DND-41 (cell line): ENCODE data around the gene CASR.

Experiments used
- ATAC-seq: fragments of 200-7000 bp; cut with Tn5 transposase; 3 replicates; pipeline ENCODE4 v1.9.1; 2021; ENCODE audit warnings: low read depth; ENCODE audit not compliant: insufficient read depth
- DNase-seq: peaks from one replicate; pipeline ENCODE4 v3.0.0-alpha.2; 2020
- H2AFZ ChIP-seq: 2 replicates; pipeline ENCODE4 v1.6.0; 2012; ENCODE audit warnings: low read depth, low read length
- H3K27ac ChIP-seq: 2 replicates; pipeline ENCODE4 v1.5.1; 2012; ENCODE audit warnings: low read length, inconsistent platforms
- H3K27me3 ChIP-seq: fragments of 200-600 bp; sonication (generic); 2 replicates; pipeline ENCODE4 v1.6.0; 2012; ENCODE audit warnings: low read length, mild to moderate bottlenecking, inconsistent platforms; ENCODE audit not compliant: insufficient read depth, poor library complexity
- H3K36me3 ChIP-seq: 2 replicates; pipeline ENCODE4 v1.5.1; 2012; ENCODE audit warnings: low read length, inconsistent platforms; ENCODE audit not compliant: insufficient read depth
- H3K4me1 ChIP-seq: 2 replicates; pipeline ENCODE4 v1.5.1; 2012; ENCODE audit warnings: mild to moderate bottlenecking, low read length; ENCODE audit not compliant: insufficient read depth
- H3K4me2 ChIP-seq: 2 replicates; pipeline ENCODE4 v1.6.0; 2012; ENCODE audit warnings: mild to moderate bottlenecking, moderate library complexity, low read length, inconsistent platforms; ENCODE audit not compliant: insufficient read depth
- H3K4me3 ChIP-seq, 2 experiments: fragments of 200-600 bp in 1 of 2; shearing (Covaris generic) in 1 of 2; 2 replicates each; pipeline ENCODE4 v1.5.1; 2012 to 2016; ENCODE audit warnings: inconsistent platforms in 2 of 2, low read length in 2 of 2, mild to moderate bottlenecking in 2 of 2, low read depth in 1 of 2, moderate library complexity in 1 of 2
- H3K79me2 ChIP-seq: 2 replicates; pipeline ENCODE4 v1.6.0; 2012; ENCODE audit warnings: low read length, inconsistent platforms; ENCODE audit not compliant: insufficient read depth
- H3K9ac ChIP-seq: 2 replicates; pipeline ENCODE4 v1.6.0; 2012; ENCODE audit warnings: low read depth, mild to moderate bottlenecking, inconsistent platforms, low read length, moderate library complexity
- H3K9me3 ChIP-seq: 2 replicates; pipeline ENCODE4 v1.5.1; 2012; ENCODE audit warnings: low read length, moderate library complexity, mild to moderate bottlenecking, inconsistent platforms; ENCODE audit not compliant: insufficient read depth, severe bottlenecking
- H4K20me1 ChIP-seq: 2 replicates; pipeline ENCODE4 v1.6.0; 2012; ENCODE audit warnings: low read length; ENCODE audit not compliant: insufficient read depth
- EZH2 ChIP-seq: IDR thresholded peaks from 3 replicates; pipeline ENCODE4 v1.6.1; 2012; ENCODE audit warnings: borderline replicate concordance, low read depth, mild to moderate bottlenecking, moderate library complexity, low read length, inconsistent platforms; ENCODE audit not compliant: severe bottlenecking
- TF ChIP-seq, protein P1 (sequence below): IDR thresholded peaks from 2 replicates; pipeline ENCODE4 v1.5.1; 2012; ENCODE audit warnings: borderline replicate concordance, low read length, moderate library complexity, mild to moderate bottlenecking; ENCODE audit not compliant: poor library complexity, severe bottlenecking; ENCODE audit errors: extremely low read depth

The CASR gene

DNA sequence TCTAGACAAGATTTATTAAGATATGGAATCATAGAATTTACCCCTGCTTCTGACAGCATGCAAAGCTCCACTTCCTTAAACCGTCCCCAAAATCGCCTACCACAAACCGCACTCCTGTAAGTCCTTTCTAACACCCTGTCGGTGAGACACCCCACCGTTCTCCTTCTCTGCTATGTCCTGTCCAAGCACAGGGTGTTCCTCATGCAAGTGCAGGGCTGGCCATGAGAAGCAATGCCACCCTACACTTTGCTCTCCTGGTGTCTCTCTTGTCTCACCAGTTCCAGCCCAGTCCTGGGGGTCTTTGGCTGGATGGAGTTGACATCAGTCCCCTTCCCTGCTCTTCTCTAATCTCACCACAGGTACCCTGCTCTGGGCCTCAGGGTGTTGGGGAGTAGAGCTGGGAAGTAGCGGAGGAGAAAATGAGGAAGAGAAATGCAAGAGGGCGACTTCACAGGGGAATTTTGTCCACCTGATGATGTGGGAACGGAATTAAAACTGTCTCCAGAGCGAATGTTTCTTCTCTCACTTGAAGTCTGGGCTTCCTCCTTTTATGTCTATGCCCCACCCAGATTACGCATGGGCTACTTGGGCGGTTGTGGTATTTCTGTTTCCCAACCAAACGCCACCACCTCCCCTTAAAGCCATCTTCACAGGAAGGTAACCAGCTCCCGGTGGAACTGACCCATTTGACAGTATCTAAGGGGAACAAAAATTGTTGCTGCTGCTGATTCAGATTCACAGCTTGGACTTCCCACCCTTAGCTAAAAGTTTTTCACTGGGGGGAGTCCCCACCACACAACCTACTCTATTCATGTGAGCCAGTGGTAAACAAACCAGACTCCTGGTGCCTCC is 49.9 kb downstream of the CASR start:
- no peaks in the 10 kb centered on the region for H3K36me3 ChIP-seq
- H2AFZ ChIP-seq = no peak overlapping the region
- H3K9me3 ChIP-seq = no peaks in the 10 kb centered on the region
- no peaks in the 10 kb centered on the region for H4K20me1 ChIP-seq
- no peak overlapping the region for H3K27ac ChIP-seq
- H3K27me3 ChIP-seq = peaks cover 4% of the 10 kb centered on the region
- no peak overlapping the region for H3K4me3 ChIP-seq
- no peaks in the 10 kb centered on the region for H3K4me1 ChIP-seq
- H3K4me2 ChIP-seq = no peak overlapping the region
- no peak for TF ChIP-seq EZH2
- TF ChIP-seq, protein P1, sequence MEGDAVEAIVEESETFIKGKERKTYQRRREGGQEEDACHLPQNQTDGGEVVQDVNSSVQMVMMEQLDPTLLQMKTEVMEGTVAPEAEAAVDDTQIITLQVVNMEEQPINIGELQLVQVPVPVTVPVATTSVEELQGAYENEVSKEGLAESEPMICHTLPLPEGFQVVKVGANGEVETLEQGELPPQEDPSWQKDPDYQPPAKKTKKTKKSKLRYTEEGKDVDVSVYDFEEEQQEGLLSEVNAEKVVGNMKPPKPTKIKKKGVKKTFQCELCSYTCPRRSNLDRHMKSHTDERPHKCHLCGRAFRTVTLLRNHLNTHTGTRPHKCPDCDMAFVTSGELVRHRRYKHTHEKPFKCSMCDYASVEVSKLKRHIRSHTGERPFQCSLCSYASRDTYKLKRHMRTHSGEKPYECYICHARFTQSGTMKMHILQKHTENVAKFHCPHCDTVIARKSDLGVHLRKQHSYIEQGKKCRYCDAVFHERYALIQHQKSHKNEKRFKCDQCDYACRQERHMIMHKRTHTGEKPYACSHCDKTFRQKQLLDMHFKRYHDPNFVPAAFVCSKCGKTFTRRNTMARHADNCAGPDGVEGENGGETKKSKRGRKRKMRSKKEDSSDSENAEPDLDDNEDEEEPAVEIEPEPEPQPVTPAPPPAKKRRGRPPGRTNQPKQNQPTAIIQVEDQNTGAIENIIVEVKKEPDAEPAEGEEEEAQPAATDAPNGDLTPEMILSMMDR = no peak
- no peaks in the 10 kb centered on the region for H3K79me2 ChIP-seq
- DNase-seq (no peak), ATAC-seq (no peak)
- H3K9ac ChIP-seq = no peak overlapping the region

DNA sequence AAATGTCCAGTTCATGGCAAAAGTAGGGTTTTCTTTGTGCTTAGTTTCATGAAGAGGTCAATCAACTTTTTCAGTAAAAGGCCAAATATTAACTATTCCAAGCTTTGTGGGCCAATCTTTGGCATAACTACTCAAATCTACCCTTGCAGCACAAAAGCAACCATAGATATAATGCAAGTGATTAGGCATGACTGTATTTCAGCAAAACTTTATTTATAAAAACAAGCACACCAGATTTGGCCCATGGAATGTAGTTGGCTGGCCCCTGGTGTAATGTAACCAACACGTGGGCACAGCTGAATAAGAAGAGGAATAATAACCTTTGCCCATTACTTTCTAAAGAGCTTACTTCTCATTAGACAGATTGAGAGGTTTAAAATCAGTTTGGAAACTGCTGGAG is 50.6 kb downstream of the CASR start:
- ATAC-seq = no peak
- Histone ChIP-seq H2AFZ (no peak overlapping the region), H3K9ac (no peak overlapping the region), H3K4me1 (no peaks in the 10 kb centered on the region), H3K4me3 (no peak overlapping the region), H3K27ac (no peak overlapping the region), H3K27me3 (peaks cover 3% of the 10 kb centered on the region), H3K9me3 (no peaks in the 10 kb centered on the region), H3K36me3 (no peaks in the 10 kb centered on the region), H3K79me2 (no peaks in the 10 kb centered on the region), H4K20me1 (no peaks in the 10 kb centered on the region), H3K4me2 (no peak overlapping the region)
- no peak for DNase-seq
- TF ChIP-seq, protein P1 = no peak
- TF ChIP-seq EZH2 = no peak

DNA sequence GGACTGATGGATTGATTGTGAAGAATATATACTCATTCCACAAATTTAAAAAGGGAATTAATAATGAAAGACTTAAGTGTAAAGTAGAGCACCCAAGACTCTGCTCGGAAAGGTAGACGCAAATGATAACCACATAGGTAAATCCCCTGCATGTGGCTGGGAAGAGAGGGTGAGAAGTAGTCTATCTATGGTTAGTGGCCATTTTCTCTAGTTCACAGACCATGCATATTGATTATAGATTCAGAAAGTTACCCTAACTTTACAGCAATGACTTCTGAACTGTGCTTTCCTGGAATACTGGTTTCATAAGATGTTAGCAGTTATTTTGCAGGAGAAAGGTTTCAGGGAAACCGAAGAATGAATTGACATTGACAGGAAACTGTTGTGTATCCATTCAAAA is 51.7 kb downstream of the CASR start:
- ATAC-seq (no peak), DNase-seq (no peak)
- no peaks in the 10 kb centered on the region for H3K9me3 ChIP-seq
- TF ChIP-seq, protein P1 = no peak
- TF ChIP-seq EZH2 = no peak
- no peak overlapping the region for H3K27ac ChIP-seq
- H3K79me2 ChIP-seq = no peaks in the 10 kb centered on the region
- no peaks in the 10 kb centered on the region for H3K4me1 ChIP-seq
- no peak overlapping the region for H2AFZ ChIP-seq
- H3K27me3 ChIP-seq = peaks cover 3% of the 10 kb centered on the region
- H3K9ac ChIP-seq = no peak overlapping the region
- no peaks in the 10 kb centered on the region for H4K20me1 ChIP-seq
- H3K4me2 ChIP-seq = no peak overlapping the region
- H3K36me3 ChIP-seq = no peaks in the 10 kb centered on the region
- H3K4me3 ChIP-seq = no peak overlapping the region
